Effector memory CD4-positive, alpha-beta T cell (primary cell): ENCODE measurements around the gene ADAMTS17.

Experiments used
- DNase-seq, 3 donors: peaks; one replicate each; pipeline ENCODE4 v3.0.0-alpha.2; 2020
- H3K27ac ChIP-seq: 2 replicates; pipeline ENCODE4 v1.7.0; 2013; ENCODE audit warnings: mild to moderate bottlenecking, low read length, moderate library complexity; ENCODE audit not compliant: insufficient read depth, poor library complexity, severe bottlenecking
- H3K27me3 ChIP-seq: replicated peaks from 2 replicates; pipeline ENCODE4 v1.7.0; 2013; ENCODE audit warnings: mild to moderate bottlenecking, low read length; ENCODE audit not compliant: insufficient read depth, control insufficient read depth, poor library complexity, severe bottlenecking
- H3K36me3 ChIP-seq: 2 replicates; pipeline ENCODE4 v1.7.0; 2013; ENCODE audit warnings: mild to moderate bottlenecking, low read length, moderate library complexity; ENCODE audit not compliant: control insufficient read depth, insufficient read depth
- H3K4me1 ChIP-seq: 2 replicates; pipeline ENCODE4 v1.7.0; 2013; ENCODE audit warnings: low read length, mild to moderate bottlenecking; ENCODE audit not compliant: control insufficient read depth, insufficient read depth, poor library complexity, severe bottlenecking
- H3K4me3 ChIP-seq: 2 replicates; pipeline ENCODE4 v1.7.0; 2013; ENCODE audit warnings: low read length, low read depth, mild to moderate bottlenecking; ENCODE audit not compliant: insufficient read depth, poor library complexity, severe bottlenecking
- H3K9me3 ChIP-seq: 2 replicates; pipeline ENCODE4 v1.7.0; 2013; ENCODE audit warnings: mild to moderate bottlenecking, low read length, moderate library complexity; ENCODE audit not compliant: control insufficient read depth

The ADAMTS17 gene

GRCh38 chr15:99963976-99964375 lies 377.8 kb downstream of the ADAMTS17 start:
- no peak for DNase-seq

GRCh38 chr15:99963096-99963825 lies 378.5 kb downstream of the ADAMTS17 start:
- Histone ChIP-seq H3K27me3 (no peaks in the 10 kb centered on the region), H3K27ac (no peak overlapping the region), H3K4me3 (no peak overlapping the region), H3K4me1 (peaks cover 1% of the 10 kb centered on the region), H3K9me3 (no peaks in the 10 kb centered on the region), H3K36me3 (no peaks in the 10 kb centered on the region)
- DNase-seq: no peak

More at GRCh38 chr15:99963976-99964375, 377.8 kb downstream of the ADAMTS17 start:
- no peaks in the 10 kb centered on the region for H3K27me3 ChIP-seq
- H3K9me3 ChIP-seq: no peaks in the 10 kb centered on the region
- no peak overlapping the region for H3K27ac ChIP-seq
- H3K4me1 ChIP-seq: no peaks in the 10 kb centered on the region
- no peak overlapping the region for H3K4me3 ChIP-seq
- no peaks in the 10 kb centered on the region for H3K36me3 ChIP-seq

DNA sequence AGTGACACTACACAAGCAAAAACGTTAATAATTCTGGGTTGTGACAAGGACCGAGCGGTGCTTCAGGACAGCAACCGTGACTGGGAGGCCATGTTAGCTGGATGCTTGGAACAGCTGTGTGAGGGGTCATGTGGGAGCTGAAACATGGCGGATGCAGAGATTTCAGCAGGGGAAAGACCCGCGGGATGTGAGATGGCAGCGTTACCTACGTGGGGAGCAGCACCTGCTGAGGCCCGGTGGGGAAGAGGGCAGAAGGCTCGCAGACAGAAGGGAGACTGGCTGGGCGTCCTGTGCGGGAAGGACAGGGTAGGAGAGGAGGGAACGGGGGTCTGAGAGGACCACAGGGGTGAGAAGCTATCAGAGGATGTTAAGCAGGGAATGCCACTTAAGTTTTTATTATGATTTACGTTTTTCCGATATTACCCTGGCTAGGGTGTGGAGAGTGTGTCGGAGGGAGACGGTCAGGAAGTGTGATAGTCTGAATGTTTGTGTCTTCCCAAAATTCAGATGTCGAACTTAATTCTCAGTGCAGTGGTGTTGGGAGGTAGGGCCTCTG lies 379.7 kb downstream of the ADAMTS17 start:
- DNase-seq: no peak
- Histone ChIP-seq H3K27ac (no peak overlapping the region), H3K4me1 (peaks cover 2% of the 10 kb centered on the region)

DNA sequence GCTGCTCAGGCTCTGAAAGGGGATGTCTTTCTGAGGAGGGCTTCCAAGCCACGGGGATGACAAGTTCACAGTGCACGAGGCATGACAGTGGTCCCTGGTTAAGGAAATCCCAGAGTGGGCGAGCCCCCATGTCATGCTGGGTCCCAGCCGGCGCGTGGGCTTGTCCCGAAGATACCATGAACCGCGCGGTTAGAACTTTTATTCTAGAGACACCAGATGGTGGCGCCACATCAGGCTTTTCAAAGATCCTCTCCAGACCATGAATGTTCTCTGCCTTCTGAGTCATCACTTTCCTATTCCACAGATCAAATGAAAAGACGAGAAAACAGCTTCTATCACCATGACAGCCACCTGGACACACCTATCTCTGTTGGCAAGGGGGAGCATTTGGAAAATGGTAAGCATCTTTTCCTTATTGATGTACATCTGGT lies 380.7 kb downstream of the ADAMTS17 start:
- Histone ChIP-seq H3K36me3 (no peaks in the 10 kb centered on the region), H3K9me3 (no peaks in the 10 kb centered on the region), H3K27me3 (no peaks in the 10 kb centered on the region), H3K27ac (no peak overlapping the region), H3K4me3 (no peak overlapping the region), H3K4me1 (peaks cover 2% of the 10 kb centered on the region)
- DNase-seq: no peak

More for the DNA sequence above, 379.7 kb downstream of the ADAMTS17 start:
- Histone ChIP-seq H3K27me3 (no peaks in the 10 kb centered on the region), H3K36me3 (no peaks in the 10 kb centered on the region), H3K9me3 (no peaks in the 10 kb centered on the region), H3K4me3 (no peak overlapping the region)

GRCh38 chr15:99959326-99959725 lies 382.4 kb downstream of the ADAMTS17 start:
- no peak for DNase-seq
- no peaks in the 10 kb centered on the region for H3K27me3 ChIP-seq
- H3K36me3 ChIP-seq: no peaks in the 10 kb centered on the region
- no peak overlapping the region for H3K27ac ChIP-seq
- H3K4me1 ChIP-seq: peaks cover 2% of the 10 kb centered on the region
- H3K9me3 ChIP-seq: no peaks in the 10 kb centered on the region
- no peak overlapping the region for H3K4me3 ChIP-seq

- no peak for DNase-seq
- no peaks in the 10 kb centered on the region for H3K27me3 ChIP-seq
- H3K4me3 ChIP-seq: no peak overlapping the region
- H3K27ac ChIP-seq: no peak overlapping the region
- H3K4me1 ChIP-seq: peaks cover 2% of the 10 kb centered on the region
- no peaks in the 10 kb centered on the region for H3K36me3 ChIP-seq
- H3K9me3 ChIP-seq: no peaks in the 10 kb centered on the region
Measured at GRCh38 chr15:99958426-99959097, 383.2 kb downstream of the ADAMTS17 start.

- DNase-seq: no peak
- no peak overlapping the region for H3K4me3 ChIP-seq
- no peaks in the 10 kb centered on the region for H3K27me3 ChIP-seq
- H3K4me1 ChIP-seq: peaks cover 2% of the 10 kb centered on the region
- H3K36me3 ChIP-seq: no peaks in the 10 kb centered on the region
- H3K9me3 ChIP-seq: no peaks in the 10 kb centered on the region
- no peak overlapping the region for H3K27ac ChIP-seq
Measured at GRCh38 chr15:99957642-99958013, 384.1 kb downstream of the ADAMTS17 start.

- no peak for DNase-seq
- Histone ChIP-seq H3K27me3 (no peaks in the 10 kb centered on the region), H3K36me3 (no peaks in the 10 kb centered on the region), H3K27ac (no peak overlapping the region), H3K4me3 (no peak overlapping the region), H3K4me1 (peaks cover 2% of the 10 kb centered on the region), H3K9me3 (no peaks in the 10 kb centered on the region)
Measured at GRCh38 chr15:99956820-99957641, 384.7 kb downstream of the ADAMTS17 start.

DNA sequence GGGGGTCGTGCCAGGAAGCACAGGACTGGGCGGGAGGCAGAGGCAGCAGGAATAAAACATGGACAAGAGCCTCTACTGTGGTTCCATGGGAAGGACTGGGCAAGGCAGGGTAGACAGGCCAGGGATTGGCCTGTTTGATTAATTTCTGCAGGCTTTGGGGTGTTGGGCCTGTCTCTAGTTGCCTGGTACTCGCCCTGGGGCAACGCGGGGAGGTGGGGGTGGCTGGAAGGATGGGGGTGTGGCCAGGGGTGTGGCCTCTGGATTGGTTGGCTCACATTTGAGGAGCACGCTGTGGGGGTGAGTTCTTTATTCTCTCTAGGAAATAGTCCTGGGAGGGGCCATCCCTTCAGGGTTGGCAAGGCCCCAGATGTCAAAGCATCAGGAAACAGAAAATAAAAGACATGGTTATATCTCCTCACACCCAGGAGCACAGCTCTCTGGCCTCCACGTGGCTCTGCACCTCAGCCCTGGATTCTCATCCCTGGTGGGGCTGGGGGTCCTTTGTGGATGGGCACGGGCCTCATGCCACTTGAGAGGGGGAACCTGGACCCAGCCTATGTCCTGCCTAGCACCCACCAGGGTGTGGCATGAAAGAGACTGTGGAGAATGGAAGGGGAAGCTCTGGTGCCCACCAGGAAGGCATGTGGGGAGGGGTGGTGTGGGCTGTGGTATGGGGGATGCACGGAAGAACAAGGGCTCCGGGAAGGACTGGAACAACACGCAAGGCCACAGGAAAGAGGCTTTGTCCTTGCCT lies 385.6 kb downstream of the ADAMTS17 start:
- no peak overlapping the region for H3K4me3 ChIP-seq
- no peaks in the 10 kb centered on the region for H3K9me3 ChIP-seq
- H3K36me3 ChIP-seq: no peaks in the 10 kb centered on the region
- peaks cover 2% of the 10 kb centered on the region for H3K4me1 ChIP-seq
- no peak for DNase-seq
- no peak overlapping the region for H3K27ac ChIP-seq
- no peaks in the 10 kb centered on the region for H3K27me3 ChIP-seq
